Keratinocyte (primary cell): Measurements from ENCODE around the gene FEM1B.

Experiments
- EZH2 ChIP-seq: IDR thresholded peaks from one replicate; pipeline ENCODE4 v1.6.1; 2012; ENCODE audit warnings: inconsistent platforms, mild to moderate bottlenecking, low read length, moderate library complexity
- TF ChIP-seq, protein P1 (sequence below), 3 experiments: IDR thresholded peaks in 1 of 3; conservative IDR thresholded peaks in 1 of 3; optimal IDR thresholded peaks in 1 of 3; 2 replicates in 2 of 3; 3 replicates in 1 of 3; pipeline versions ENCODE3 to v1.5.1; 2011; ENCODE audit warnings: low read length in 3 of 3, mild to moderate bottlenecking in 3 of 3, moderate library complexity in 2 of 3, control low read depth in 1 of 3, inconsistent platforms in 1 of 3; ENCODE audit not compliant: insufficient read depth in 2 of 3; ENCODE audit errors: extremely low read depth in 1 of 3

DNA sequence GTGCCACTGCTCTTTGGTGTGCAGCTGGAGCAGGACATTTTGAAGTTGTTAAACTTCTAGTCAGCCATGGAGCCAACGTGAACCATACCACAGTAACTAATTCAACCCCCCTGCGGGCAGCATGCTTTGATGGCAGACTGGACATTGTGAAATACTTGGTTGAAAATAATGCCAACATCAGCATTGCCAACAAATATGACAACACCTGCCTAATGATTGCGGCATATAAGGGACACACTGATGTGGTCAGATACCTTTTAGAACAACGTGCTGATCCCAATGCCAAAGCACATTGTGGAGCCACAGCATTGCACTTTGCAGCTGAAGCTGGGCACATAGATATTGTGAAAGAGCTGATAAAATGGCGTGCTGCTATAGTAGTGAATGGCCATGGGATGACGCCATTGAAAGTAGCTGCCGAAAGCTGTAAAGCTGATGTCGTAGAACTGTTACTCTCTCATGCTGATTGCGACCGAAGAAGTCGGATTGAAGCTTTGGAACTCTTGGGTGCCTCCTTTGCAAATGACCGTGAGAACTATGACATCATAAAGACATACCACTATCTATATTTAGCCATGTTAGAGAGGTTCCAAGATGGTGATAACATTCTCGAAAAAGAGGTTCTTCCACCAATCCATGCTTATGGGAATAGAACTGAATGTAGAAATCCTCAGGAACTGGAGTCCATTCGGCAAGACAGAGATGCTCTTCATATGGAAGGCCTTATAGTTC is 12.2 kb downstream of the FEM1B start:
- no peak for TF ChIP-seq EZH2
- TF ChIP-seq, protein P1, sequence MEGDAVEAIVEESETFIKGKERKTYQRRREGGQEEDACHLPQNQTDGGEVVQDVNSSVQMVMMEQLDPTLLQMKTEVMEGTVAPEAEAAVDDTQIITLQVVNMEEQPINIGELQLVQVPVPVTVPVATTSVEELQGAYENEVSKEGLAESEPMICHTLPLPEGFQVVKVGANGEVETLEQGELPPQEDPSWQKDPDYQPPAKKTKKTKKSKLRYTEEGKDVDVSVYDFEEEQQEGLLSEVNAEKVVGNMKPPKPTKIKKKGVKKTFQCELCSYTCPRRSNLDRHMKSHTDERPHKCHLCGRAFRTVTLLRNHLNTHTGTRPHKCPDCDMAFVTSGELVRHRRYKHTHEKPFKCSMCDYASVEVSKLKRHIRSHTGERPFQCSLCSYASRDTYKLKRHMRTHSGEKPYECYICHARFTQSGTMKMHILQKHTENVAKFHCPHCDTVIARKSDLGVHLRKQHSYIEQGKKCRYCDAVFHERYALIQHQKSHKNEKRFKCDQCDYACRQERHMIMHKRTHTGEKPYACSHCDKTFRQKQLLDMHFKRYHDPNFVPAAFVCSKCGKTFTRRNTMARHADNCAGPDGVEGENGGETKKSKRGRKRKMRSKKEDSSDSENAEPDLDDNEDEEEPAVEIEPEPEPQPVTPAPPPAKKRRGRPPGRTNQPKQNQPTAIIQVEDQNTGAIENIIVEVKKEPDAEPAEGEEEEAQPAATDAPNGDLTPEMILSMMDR (optimal IDR thresholded peaks at IDR 0.05 in 1 of 3, IDR thresholded peaks at IDR 0.05 in 1 of 3, conservative IDR thresholded peaks at IDR 0.05 in 1 of 3; ENCODE audit: extremely low read depth in 1 of 3, insufficient read depth in 2 of 3, low read length in 3 of 3), result no peak
